ENCODE results near the gene PTGS1.
A peak's percentile ranks its signal among the peaks of the same experiment; 100 is the strongest.
"Not testable (repeated sequence)": the region's sequence is repeated elsewhere in the genome, so short reads cannot be mapped to it uniquely, and the experiment has no call there.

Gene PTGS1

GRCh38 chr9:122401896-122402295 lies 31.1 kb downstream of the PTGS1 start:
- DNase-seq, result no peak

- DNase-seq, result peak; percentile 38
Measured at GRCh38 chr9:122402403-122402871, 31.6 kb downstream of the PTGS1 start.

- no peak for DNase-seq
Measured at GRCh38 chr9:122402874-122403273, 32.0 kb downstream of the PTGS1 start.

GRCh38 chr9:122403381-122404000 lies 32.7 kb downstream of the PTGS1 start:
- no peak for DNase-seq

GRCh38 chr9:122405304-122406069 lies 34.7 kb downstream of the PTGS1 start:
- DNase-seq, result peak; percentile 26

GRCh38 chr9:122406070-122406890 lies 35.5 kb downstream of the PTGS1 start:
- DNase-seq, result no peak

- DNase-seq, result not testable (repeated sequence)
Measured at GRCh38 chr9:122414108-122414507, 43.3 kb downstream of the PTGS1 start.

- DNase-seq, result no peak
Measured at GRCh38 chr9:122418016-122418415, 47.2 kb downstream of the PTGS1 start.

- no peak for DNase-seq
Measured at GRCh38 chr9:122420315-122420714, 49.5 kb downstream of the PTGS1 start.

- DNase-seq, result no peak
Measured at GRCh38 chr9:122425087-122425486, 54.3 kb downstream of the PTGS1 start.

GRCh38 chr9:122426723-122427122 lies 55.9 kb downstream of the PTGS1 start:
- DNase-seq, result no peak

- no peak for DNase-seq
Measured at GRCh38 chr9:122442568-122442967, 71.7 kb downstream of the PTGS1 start.

GRCh38 chr9:122444041-122444733 lies 73.4 kb downstream of the PTGS1 start:
- DNase-seq, result no peak

All from GDM1 (cell line).